Measurements from ENCODE around the gene ATP5F1E.

The ATP5F1E gene

GRCh38 chr20:59040667-59041066 is 8.5 kb upstream of the ATP5F1E start:
- in situ Hi-C loops (cut with MboI; ENCODE audit: low sequenced_read_pairs, unreplicated experiment): no loop called here
- no peak for DNase-seq (ENCODE audit: low spot score)
- TF ChIP-seq, protein P1, sequence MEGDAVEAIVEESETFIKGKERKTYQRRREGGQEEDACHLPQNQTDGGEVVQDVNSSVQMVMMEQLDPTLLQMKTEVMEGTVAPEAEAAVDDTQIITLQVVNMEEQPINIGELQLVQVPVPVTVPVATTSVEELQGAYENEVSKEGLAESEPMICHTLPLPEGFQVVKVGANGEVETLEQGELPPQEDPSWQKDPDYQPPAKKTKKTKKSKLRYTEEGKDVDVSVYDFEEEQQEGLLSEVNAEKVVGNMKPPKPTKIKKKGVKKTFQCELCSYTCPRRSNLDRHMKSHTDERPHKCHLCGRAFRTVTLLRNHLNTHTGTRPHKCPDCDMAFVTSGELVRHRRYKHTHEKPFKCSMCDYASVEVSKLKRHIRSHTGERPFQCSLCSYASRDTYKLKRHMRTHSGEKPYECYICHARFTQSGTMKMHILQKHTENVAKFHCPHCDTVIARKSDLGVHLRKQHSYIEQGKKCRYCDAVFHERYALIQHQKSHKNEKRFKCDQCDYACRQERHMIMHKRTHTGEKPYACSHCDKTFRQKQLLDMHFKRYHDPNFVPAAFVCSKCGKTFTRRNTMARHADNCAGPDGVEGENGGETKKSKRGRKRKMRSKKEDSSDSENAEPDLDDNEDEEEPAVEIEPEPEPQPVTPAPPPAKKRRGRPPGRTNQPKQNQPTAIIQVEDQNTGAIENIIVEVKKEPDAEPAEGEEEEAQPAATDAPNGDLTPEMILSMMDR (IDR thresholded peaks at IDR 0.05; ENCODE audit: borderline replicate concordance, control extremely low read depth, extremely low read depth, insufficient read depth, missing control alignments): no peak

DNA sequence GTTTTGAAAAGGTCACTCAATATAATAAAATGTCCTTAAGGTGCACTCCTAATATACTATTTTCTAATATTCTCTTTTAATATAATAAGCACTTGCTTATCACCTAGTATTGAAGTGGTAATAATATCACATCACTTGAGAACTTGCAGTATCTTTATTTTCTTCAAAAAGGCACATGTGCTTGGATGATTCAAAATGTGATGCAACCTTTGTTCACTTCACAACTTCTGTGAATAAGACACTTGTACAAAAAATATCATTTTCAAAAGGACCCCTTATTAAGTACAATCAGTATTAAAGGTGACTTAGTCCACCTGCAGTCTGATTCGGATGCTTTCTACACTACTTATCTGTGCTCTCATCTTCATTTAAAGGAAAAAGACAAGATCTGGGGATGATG is 7.1 kb upstream of the ATP5F1E start:
- in situ Hi-C loops (cut with MboI; ENCODE audit: low sequenced_read_pairs, unreplicated experiment): no loop called here
- TF ChIP-seq, protein P1 (IDR thresholded peaks at IDR 0.05; ENCODE audit: borderline replicate concordance, control extremely low read depth, extremely low read depth, insufficient read depth, missing control alignments): no peak
- no peak for DNase-seq (ENCODE audit: low spot score)

- in situ Hi-C loops (cut with MboI; ENCODE audit: low sequenced_read_pairs, unreplicated experiment): no loop called here
- TF ChIP-seq, protein P1 (IDR thresholded peaks at IDR 0.05; ENCODE audit: borderline replicate concordance, control extremely low read depth, extremely low read depth, insufficient read depth, missing control alignments): no peak
- DNase-seq (ENCODE audit: low spot score): no peak
These were observed 5.3 kb upstream of the ATP5F1E start for GRCh38 chr20:59037386-59037785.

DNA sequence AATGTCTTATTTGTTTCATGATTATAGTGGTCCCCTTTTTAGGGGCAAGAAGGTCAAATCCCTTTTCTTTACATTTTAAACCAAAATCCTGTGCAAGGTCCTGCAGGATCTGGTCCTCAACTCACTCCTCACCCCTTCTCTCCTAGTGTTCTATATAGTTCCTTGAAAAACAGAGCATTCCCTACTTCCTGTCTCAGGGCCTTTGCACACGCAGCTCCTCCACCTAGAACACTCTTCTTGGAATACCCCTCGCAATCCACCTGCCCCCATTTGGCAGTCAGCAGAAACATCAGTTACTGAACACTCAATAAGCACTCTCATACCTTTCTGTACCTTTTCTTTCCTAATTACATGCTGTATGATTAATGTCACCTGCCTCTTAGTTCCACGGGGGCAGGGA is 3.2 kb upstream of the ATP5F1E start:
- in situ Hi-C loops (cut with MboI; ENCODE audit: low sequenced_read_pairs, unreplicated experiment): no loop called here
- TF ChIP-seq, protein P1 (IDR thresholded peaks at IDR 0.05; ENCODE audit: borderline replicate concordance, control extremely low read depth, extremely low read depth, insufficient read depth, missing control alignments): no peak
- no peak for DNase-seq (ENCODE audit: low spot score)

DNA sequence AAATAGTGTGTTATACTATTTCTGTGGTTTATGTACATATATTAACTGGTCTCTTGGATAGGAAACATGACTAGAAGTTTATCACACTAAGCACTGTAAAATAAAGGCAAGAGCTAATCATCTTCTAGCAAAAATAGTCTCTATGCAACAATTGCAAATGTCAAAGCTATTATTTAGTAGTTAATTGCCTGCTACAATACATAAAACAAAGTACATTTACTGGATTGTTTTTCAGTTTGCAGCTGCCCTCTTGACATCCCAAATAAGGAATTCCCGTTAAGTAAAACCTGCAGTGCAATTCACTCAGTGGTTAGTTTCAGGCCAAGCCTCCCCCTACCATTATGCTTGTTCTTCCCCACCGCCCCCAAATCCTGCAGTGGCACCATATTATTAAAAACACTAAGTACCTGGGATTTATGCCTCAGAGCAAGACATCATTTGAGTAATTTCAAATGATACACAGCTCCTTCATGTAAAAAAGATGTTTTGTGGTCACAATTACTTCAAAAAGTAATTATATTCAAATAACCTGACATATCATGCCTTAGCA is 1.6 kb upstream of the ATP5F1E start:
- DNase-seq (ENCODE audit: low spot score): no peak
- TF ChIP-seq, protein P1 (IDR thresholded peaks at IDR 0.05; ENCODE audit: borderline replicate concordance, control extremely low read depth, extremely low read depth, insufficient read depth, missing control alignments): no peak
- in situ Hi-C loops (cut with MboI; ENCODE audit: low sequenced_read_pairs, unreplicated experiment): no loop called here

DNA sequence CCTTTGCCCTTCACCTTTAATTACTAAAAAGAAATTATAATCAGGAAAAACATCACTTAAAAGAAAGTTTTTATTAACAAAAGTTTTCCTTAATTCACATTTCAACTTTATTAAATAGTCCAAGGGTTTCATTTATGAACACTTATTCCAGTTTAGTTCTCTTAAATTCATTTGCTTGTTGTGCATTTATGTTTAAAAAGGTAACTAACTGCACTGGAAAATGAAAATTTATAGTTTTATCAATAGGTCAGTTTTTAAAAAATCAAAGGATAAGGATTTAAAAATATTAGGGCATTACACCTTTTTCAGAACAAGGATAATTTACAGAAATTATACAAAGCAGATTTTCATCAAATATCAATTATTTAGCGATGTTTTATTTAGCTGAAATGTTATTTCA is 958 bp upstream of the ATP5F1E start:
- in situ Hi-C loops (cut with MboI; ENCODE audit: low sequenced_read_pairs, unreplicated experiment): no loop called here
- TF ChIP-seq, protein P1 (IDR thresholded peaks at IDR 0.05; ENCODE audit: borderline replicate concordance, control extremely low read depth, extremely low read depth, insufficient read depth, missing control alignments): no peak
- no peak for DNase-seq (ENCODE audit: low spot score)

DNA sequence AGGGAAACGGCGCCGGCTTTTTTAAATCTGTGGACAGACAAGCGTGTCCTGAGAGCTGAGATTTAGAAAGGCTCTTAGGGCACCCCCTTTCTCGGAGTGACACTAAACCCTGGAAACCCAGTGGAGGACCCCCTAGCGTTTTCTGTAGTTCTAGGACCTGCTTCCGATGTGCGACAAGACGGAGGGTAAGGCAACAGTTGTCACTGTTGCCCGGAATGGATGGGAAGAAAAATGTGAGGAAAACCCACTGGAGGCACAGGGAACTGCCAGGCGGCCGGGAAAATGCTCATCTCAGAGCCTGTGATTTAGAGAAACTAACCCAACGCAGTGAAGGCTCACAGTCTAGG is 551 bp upstream of the ATP5F1E start:
- TF ChIP-seq, protein P1 (IDR thresholded peaks at IDR 0.05; ENCODE audit: borderline replicate concordance, control extremely low read depth, extremely low read depth, insufficient read depth, missing control alignments): no peak
- in situ Hi-C loops (cut with MboI; ENCODE audit: low sequenced_read_pairs, unreplicated experiment): no loop called here
- no peak for DNase-seq (ENCODE audit: low spot score)

Data from GM13976 (cell line).